ENCODE measurements around the gene INIP. TPM values are rescaled to one million over a fixed set of nuclear protein-coding genes. Genes with fewer than 3 reads are reported as not detected.
A peak's percentile ranks its signal among the peaks of the same experiment; 100 is the strongest.

Gene INIP
- total and polyA plus RNA-seq, 9 of the 15 experiments (the other 6 are each of a cell fraction or from before 2014, with no cell fraction given): 11.9 to 87.9 (median 37.3) TPM

DNA sequence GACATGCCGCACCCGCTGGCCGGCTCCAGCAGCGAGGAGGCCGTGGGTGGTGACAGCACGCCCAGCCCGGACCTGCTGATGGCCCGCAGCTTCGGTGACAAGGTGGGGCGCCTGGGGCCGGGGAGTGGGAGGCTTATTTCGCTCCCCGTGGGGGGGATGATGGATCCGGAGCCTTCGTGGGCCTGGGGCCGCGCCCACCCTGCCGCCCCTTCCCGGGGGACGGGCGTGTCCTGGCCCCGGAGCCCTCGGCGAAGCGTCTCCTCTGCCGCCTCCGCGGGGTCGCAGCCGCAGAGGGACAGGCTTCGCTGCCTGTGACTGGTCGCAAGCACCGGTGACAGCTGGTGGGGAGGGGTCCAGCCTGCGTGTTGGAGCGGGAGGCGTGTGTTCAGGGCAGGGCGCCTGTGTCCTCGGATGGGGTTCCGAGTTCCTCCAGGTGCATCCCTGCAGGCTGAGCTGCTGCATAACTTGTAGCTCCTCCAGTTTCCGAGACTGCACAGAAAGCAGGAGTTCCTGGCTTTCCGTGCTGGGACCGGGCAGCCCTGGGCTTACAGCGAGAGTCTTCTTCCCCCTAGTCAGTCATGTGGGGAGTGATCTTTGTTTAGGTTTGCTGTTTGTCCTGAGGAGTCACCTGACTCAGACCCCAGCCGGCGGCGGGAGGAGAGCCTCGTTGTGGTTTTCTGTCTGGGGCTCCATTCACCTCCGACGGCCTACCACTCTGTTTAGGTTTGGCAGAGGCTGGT, 33.3 kb upstream of the INIP start (continued):
- TF ChIP-seq, protein P1, sequence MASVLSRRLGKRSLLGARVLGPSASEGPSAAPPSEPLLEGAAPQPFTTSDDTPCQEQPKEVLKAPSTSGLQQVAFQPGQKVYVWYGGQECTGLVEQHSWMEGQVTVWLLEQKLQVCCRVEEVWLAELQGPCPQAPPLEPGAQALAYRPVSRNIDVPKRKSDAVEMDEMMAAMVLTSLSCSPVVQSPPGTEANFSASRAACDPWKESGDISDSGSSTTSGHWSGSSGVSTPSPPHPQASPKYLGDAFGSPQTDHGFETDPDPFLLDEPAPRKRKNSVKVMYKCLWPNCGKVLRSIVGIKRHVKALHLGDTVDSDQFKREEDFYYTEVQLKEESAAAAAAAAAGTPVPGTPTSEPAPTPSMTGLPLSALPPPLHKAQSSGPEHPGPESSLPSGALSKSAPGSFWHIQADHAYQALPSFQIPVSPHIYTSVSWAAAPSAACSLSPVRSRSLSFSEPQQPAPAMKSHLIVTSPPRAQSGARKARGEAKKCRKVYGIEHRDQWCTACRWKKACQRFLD (CRISPR knock-in tag; IDR thresholded peaks at IDR 0.05): 0 out of 2 replicates have a peak, but pooled peaks have one; percentile 38
- TF ChIP-seq, protein P2, sequence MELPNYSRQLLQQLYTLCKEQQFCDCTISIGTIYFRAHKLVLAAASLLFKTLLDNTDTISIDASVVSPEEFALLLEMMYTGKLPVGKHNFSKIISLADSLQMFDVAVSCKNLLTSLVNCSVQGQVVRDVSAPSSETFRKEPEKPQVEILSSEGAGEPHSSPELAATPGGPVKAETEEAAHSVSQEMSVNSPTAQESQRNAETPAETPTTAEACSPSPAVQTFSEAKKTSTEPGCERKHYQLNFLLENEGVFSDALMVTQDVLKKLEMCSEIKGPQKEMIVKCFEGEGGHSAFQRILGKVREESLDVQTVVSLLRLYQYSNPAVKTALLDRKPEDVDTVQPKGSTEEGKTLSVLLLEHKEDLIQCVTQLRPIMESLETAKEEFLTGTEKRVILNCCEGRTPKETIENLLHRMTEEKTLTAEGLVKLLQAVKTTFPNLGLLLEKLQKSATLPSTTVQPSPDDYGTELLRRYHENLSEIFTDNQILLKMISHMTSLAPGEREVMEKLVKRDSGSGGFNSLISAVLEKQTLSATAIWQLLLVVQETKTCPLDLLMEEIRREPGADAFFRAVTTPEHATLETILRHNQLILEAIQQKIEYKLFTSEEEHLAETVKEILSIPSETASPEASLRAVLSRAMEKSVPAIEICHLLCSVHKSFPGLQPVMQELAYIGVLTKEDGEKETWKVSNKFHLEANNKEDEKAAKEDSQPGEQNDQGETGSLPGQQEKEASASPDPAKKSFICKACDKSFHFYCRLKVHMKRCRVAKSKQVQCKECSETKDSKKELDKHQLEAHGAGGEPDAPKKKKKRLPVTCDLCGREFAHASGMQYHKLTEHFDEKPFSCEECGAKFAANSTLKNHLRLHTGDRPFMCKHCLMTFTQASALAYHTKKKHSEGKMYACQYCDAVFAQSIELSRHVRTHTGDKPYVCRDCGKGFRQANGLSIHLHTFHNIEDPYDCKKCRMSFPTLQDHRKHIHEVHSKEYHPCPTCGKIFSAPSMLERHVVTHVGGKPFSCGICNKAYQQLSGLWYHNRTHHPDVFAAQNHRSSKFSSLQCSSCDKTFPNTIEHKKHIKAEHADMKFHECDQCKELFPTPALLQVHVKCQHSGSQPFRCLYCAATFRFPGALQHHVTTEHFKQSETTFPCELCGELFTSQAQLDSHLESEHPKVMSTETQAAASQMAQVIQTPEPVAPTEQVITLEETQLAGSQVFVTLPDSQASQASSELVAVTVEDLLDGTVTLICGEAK (IDR thresholded peaks at IDR 0.05): peak; percentile 50
- TF ChIP-seq, protein P2 (CRISPR knock-in tag; IDR thresholded peaks at IDR 0.05): no peak
- TF ChIP-seq KLF10 (CRISPR knock-in tag; IDR thresholded peaks at IDR 0.05): no peak
- peak; percentile 14 for TF ChIP-seq DACH1 (IDR thresholded peaks at IDR 0.05; ENCODE audit: partially characterized antibody)
- TF ChIP-seq L3MBTL2 (IDR thresholded peaks at IDR 0.05): peak; percentile 61; the same call in 1 of the 2 replicates
- peak; percentile 54 for TF ChIP-seq RBBP5 (IDR thresholded peaks at IDR 0.05; ENCODE audit: borderline replicate concordance, insufficient read depth, low read length, poor library complexity, severe bottlenecking)
- no peak for TF ChIP-seq PHF21A (IDR thresholded peaks at IDR 0.05; ENCODE audit: borderline replicate concordance, low read depth)
- peak; percentile 39 for TF ChIP-seq KDM5B (IDR thresholded peaks at IDR 0.05; ENCODE audit: insufficient replicate concordance, low read depth, low read length)
- TF ChIP-seq MYBL2 (IDR thresholded peaks at IDR 0.05; ENCODE audit: low read depth): no peak
- TF ChIP-seq MYBL2 (CRISPR knock-in tag; IDR thresholded peaks at IDR 0.05; ENCODE audit: borderline replicate concordance): no peak
- TF ChIP-seq HNRNPLL (IDR thresholded peaks at IDR 0.05; ENCODE audit: low read depth, low read length, poor library complexity, severe bottlenecking): peak; percentile 16
- TF ChIP-seq, protein P3, sequence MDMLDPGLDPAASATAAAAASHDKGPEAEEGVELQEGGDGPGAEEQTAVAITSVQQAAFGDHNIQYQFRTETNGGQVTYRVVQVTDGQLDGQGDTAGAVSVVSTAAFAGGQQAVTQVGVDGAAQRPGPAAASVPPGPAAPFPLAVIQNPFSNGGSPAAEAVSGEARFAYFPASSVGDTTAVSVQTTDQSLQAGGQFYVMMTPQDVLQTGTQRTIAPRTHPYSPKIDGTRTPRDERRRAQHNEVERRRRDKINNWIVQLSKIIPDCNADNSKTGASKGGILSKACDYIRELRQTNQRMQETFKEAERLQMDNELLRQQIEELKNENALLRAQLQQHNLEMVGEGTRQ (CRISPR knock-in tag; IDR thresholded peaks at IDR 0.05): peak; percentile 63
- 0 out of 2 replicates have a peak, but pooled peaks have one; percentile 33 for TF ChIP-seq GABPB1 (CRISPR knock-in tag; IDR thresholded peaks at IDR 0.05)
- TF ChIP-seq GATAD2B (IDR thresholded peaks at IDR 0.05; ENCODE audit: borderline replicate concordance): 0 out of 2 replicates have a peak, but pooled peaks have one; percentile 10
